ENCODE measurements around the gene HP.
A peak's percentile ranks its signal among the peaks of the same experiment; 100 is the strongest.
"Not testable (repeated sequence)": the region's sequence is repeated elsewhere in the genome, so short reads cannot be mapped to it uniquely, and the experiment has no call there.

HP gene

GRCh38 chr16:72054254-72054847, at the start of gene HP:
HP (plus strand) TSS chr16:72054505; CDS start chr16:72054653, 148 bp downstream.
- DNase-seq (ENCODE audit: low read depth), result not testable (repeated sequence)

- not testable (repeated sequence) for DNase-seq (ENCODE audit: low read depth)
Measured at GRCh38 chr16:72008065-72008423, 46.3 kb upstream of the HP start.

- DNase-seq (ENCODE audit: low read depth), result peak; percentile 97
Measured at GRCh38 chr16:72008424-72009216, 45.7 kb upstream of the HP start, which contains the start of gene DHODH. DHODH (plus strand) TSS chr16:72008744; CDS start chr16:72008765, 21 bp downstream.

GRCh38 chr16:72009779-72010178, 44.5 kb upstream of the HP start:
- DNase-seq (ENCODE audit: low read depth), result no peak

GRCh38 chr16:72012607-72013006, 41.7 kb upstream of the HP start:
- no peak for DNase-seq (ENCODE audit: low read depth)

GRCh38 chr16:72013389-72013788, 40.9 kb upstream of the HP start:
- DNase-seq (ENCODE audit: low read depth), result no peak

- DNase-seq (ENCODE audit: low read depth), result no peak
Measured at GRCh38 chr16:72013888-72014581, 40.3 kb upstream of the HP start.

- no peak for DNase-seq (ENCODE audit: low read depth)
Measured at GRCh38 chr16:72014675-72015074, 39.6 kb upstream of the HP start.

- no peak for DNase-seq (ENCODE audit: low read depth)
Measured at GRCh38 chr16:72015124-72015523, 39.2 kb upstream of the HP start.

- DNase-seq (ENCODE audit: low read depth), result no peak
Measured at GRCh38 chr16:72018470-72018869, 35.8 kb upstream of the HP start.

- DNase-seq (ENCODE audit: low read depth), result no peak
Measured at GRCh38 chr16:72021043-72021442, 33.3 kb upstream of the HP start.

- DNase-seq (ENCODE audit: low read depth), result no peak
Measured at GRCh38 chr16:72022127-72022526, 32.2 kb upstream of the HP start.

- DNase-seq (ENCODE audit: low read depth), result no peak
Measured at GRCh38 chr16:72023962-72024361, 30.3 kb upstream of the HP start.

GRCh38 chr16:72024862-72025382, 29.4 kb upstream of the HP start:
- DNase-seq (ENCODE audit: low read depth), result no peak

- DNase-seq (ENCODE audit: low read depth), result no peak
Measured at GRCh38 chr16:72025404-72026114, 28.7 kb upstream of the HP start.

- no peak for DNase-seq (ENCODE audit: low read depth)
Measured at GRCh38 chr16:72027669-72028378, 26.5 kb upstream of the HP start.

- DNase-seq (ENCODE audit: low read depth), result no peak
Measured at GRCh38 chr16:72029567-72030271, 24.6 kb upstream of the HP start.

- no peak for DNase-seq (ENCODE audit: low read depth)
Measured at GRCh38 chr16:72033437-72033836, 20.9 kb upstream of the HP start.

GRCh38 chr16:72036098-72036497, 18.2 kb upstream of the HP start:
- DNase-seq (ENCODE audit: low read depth), result no peak

GRCh38 chr16:72042157-72042660, 12.1 kb upstream of the HP start:
- DNase-seq (ENCODE audit: low read depth), result no peak

- no peak for DNase-seq (ENCODE audit: low read depth)
Measured at GRCh38 chr16:72043058-72043457, 11.2 kb upstream of the HP start.
